ENCODE measurements around the gene HTRA3. TPM values are rescaled to one million over a fixed set of nuclear protein-coding genes. Genes with fewer than 3 reads are reported as not detected.

Gene HTRA3
- total and polyA plus RNA-seq, 4 donors = 0.36 to 1.2 (median 1.1) TPM

Other genes starting within 250 kb of the HTRA3 start
- 1 to 10 TPM in 1 of 2 donors, under 1 TPM in 1; 0.75 to 2.5 TPM for gene ABLIM2, start 110.9 kb upstream of the HTRA3 start, total RNA-seq
- under 1 TPM; 0.92 to 0.93 TPM for gene ABLIM2, start 110.9 kb upstream of the HTRA3 start, polyA plus RNA-seq
- 10 to 100 TPM; 28.8 to 34.6 TPM for gene SH3TC1, start 70.5 kb upstream of the HTRA3 start, total RNA-seq
- gene SH3TC1, start 70.5 kb upstream of the HTRA3 start, polyA plus RNA-seq = 10 to 100 TPM in 1 of 2 donors, 1 to 10 TPM in 1; 6.5 to 22.8 TPM
- gene ACOX3, start 171.0 kb downstream of the HTRA3 start, total RNA-seq = 10 to 100 TPM; 14.1 to 24.6 TPM
- gene ACOX3, start 171.0 kb downstream of the HTRA3 start, polyA plus RNA-seq = 10 to 100 TPM; 11.4 to 13.0 TPM
- gene TRMT44, start 171.0 kb downstream of the HTRA3 start, total RNA-seq = 10 to 100 TPM in 1 of 2 donors, 1 to 10 TPM in 1; 7.1 to 16.0 TPM
- gene TRMT44, start 171.0 kb downstream of the HTRA3 start, polyA plus RNA-seq = 1 to 10 TPM; 3.0 to 4.2 TPM

All from liver (tissue), 4 donors.